Brain microvascular endothelial cell (primary cell): Measurements from ENCODE around the gene CDKN2B-AS1.

Experiments
- DNase-seq: peaks from one replicate; pipeline ENCODE4 v3.0.0-alpha.2; 2020
- H3K27ac ChIP-seq: fragments of 250-450 bp; sonication (Bioruptor Pico); 2 replicates; pipeline ENCODE4 v1.5.1; 2020; ENCODE audit warnings: mild to moderate bottlenecking, moderate library complexity
- H3K27me3 ChIP-seq: fragments of 250-450 bp; sonication (Bioruptor Pico); replicated peaks from 2 replicates; pipeline ENCODE4 v1.5.1; 2020; ENCODE audit warnings: mild to moderate bottlenecking
- H3K36me3 ChIP-seq: fragments of 250-450 bp; sonication (Bioruptor Pico); replicated peaks from 2 replicates; pipeline ENCODE4 v1.5.1; 2020; ENCODE audit warnings: mild to moderate bottlenecking
- H3K4me3 ChIP-seq: 2 replicates; pipeline ENCODE4 v1.5.1; 2011; ENCODE audit warnings: low read depth, mild to moderate bottlenecking, control low read depth, low read length, moderate library complexity
- CTCF ChIP-seq: IDR thresholded peaks from 2 replicates; pipeline ENCODE4 v1.5.1; 2011; ENCODE audit warnings: low read depth, mild to moderate bottlenecking, moderate library complexity, low read length, control low read depth, inconsistent platforms; ENCODE audit errors: missing control alignments
- in situ Hi-C: cut with HindIII; loops from 2 replicates; pipeline ENCODE4 v1.10.0; 2017; ENCODE audit warnings: low sequenced_read_pairs, low pct_ligation_motif_present

Gene CDKN2B-AS1

DNA sequence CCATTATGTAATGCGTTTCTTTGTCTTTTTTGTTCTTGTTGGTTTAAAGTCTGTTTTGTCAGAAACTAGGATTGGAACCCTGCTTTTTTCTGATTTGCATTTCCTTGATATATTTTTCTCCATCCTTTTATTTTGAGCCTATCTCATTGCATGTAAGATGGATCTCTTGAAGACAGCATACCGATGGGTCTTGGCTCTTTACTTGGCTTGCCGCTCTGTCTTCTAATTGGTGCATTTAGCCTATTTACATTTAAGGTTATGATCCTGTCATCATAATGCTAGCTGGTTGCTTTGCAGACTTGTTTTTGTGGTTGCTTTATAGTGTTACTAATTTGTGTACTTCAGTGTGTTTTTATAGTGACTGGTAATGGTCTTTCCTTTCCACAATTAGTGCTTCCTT lies 27.8 kb downstream of the CDKN2B-AS1 start:
- no peak for TF ChIP-seq CTCF
- no peak for DNase-seq
- in situ Hi-C loops, result loop anchor here (25.0 kb wide), 1 partner anchor 210 kb away; the partner anchor contains the start of gene MTAP
- Histone ChIP-seq H3K27ac (no peak overlapping the region), H3K27me3 (no peaks in the 10 kb centered on the region), H3K4me3 (no peak overlapping the region), H3K36me3 (no peaks in the 10 kb centered on the region)

DNA sequence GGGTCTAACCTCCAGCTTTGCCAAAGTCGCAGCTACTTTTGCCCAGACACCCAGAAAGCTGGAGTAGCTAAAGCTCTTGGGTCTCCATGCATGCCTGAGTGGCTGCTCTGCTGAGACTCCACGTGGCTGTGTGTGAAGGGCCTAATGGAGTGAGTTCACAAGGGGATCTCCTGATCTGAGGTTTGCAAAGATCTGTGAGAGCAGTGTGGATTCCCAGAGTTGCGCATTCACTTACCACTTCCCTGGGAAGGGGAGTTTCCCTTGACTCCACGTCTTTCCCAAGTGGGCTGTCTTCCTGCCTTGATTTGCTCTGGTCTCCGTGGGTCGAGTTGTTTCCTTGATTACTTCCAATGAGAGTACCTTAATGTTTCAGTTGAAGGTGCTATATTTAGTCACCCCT lies 32.1 kb downstream of the CDKN2B-AS1 start:
- Histone ChIP-seq H3K27ac (no peak overlapping the region), H3K36me3 (no peaks in the 10 kb centered on the region), H3K27me3 (no peaks in the 10 kb centered on the region), H3K4me3 (no peak overlapping the region)
- DNase-seq, result no peak
- in situ Hi-C loops, result loop anchor here (25.0 kb wide), 1 partner anchor 211 kb away; no protein-coding TSS in a partner anchor
- TF ChIP-seq CTCF, result no peak

DNA sequence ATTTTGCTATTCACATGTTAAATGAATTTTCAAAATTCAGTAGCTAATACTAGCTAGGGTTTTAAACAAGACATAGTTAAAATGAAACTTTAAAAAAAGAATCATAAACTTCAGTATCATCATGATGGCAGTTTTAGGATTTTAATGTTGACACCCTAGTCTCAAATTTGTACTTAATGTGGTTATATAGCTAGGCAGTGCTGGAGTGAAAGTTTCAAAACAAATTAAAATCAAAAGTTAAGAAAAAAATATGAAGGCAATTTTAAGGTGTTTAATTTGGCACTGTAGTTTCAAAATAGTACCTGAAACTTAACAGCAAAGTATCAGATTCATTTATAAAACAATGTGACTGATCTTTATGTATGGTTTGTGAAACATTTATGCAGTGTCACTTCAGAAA lies 33.8 kb downstream of the CDKN2B-AS1 start:
- in situ Hi-C loops, result loop anchor here (25.0 kb wide), 1 partner anchor 209 kb away; no protein-coding TSS in a partner anchor
- Histone ChIP-seq H3K36me3 (no peaks in the 10 kb centered on the region), H3K4me3 (no peak overlapping the region), H3K27ac (no peak overlapping the region), H3K27me3 (no peaks in the 10 kb centered on the region)
- no peak for TF ChIP-seq CTCF
- no peak for DNase-seq

DNA sequence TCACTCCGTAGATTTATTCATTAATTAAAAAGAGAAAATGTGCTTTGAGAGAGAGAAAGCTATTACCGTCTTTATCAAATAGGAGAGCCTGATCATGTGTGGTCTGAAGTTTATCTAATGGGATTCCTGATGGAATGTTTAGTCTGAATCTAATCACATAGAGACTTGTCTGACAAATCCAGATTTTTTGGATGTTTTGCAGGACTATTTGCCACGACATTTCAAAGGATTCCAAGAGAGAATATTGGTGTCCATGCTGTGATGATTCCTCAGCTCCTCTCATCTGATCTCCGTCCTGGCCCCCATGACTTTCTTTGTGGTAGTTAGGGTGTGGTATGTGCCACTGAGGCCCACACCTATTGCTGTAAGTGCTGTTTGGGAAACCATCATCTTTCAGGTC lies 34.6 kb downstream of the CDKN2B-AS1 start:
- in situ Hi-C loops, result loop anchor here (25.0 kb wide), 1 partner anchor 208 kb away; no protein-coding TSS in a partner anchor
- no peak overlapping the region for H3K27ac ChIP-seq
- no peak overlapping the region for H3K4me3 ChIP-seq
- TF ChIP-seq CTCF, result no peak
- no peaks in the 10 kb centered on the region for H3K36me3 ChIP-seq
- DNase-seq, result no peak
- H3K27me3 ChIP-seq, result no peaks in the 10 kb centered on the region

DNA sequence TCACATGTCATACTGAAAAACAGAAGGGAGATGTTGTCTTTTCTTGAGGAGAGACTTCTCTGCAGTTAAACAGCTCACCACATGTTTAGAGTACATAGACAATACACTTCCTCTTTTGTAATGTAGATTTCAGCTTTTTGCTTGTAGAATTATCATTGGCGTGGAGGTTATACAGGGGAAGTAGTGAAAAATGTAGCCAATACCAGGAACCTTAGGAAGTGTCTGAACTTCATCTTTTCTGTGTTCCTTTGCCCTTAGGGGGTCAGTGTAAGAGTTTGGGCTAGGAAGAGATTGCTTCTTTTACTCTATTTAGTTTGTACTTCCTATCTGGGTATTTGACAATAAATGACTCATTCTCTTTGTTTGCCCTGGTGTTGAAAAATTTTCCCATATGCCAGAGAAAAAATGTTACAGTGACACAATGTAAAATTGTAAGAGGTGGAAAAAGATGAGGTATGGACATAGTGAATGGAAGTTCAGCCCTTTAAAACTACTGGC lies 35.6 kb downstream of the CDKN2B-AS1 start:
- H3K27me3 ChIP-seq, result no peaks in the 10 kb centered on the region
- in situ Hi-C loops, result loop anchor here (25.0 kb wide), 1 partner anchor 207 kb away; no protein-coding TSS in a partner anchor
- no peaks in the 10 kb centered on the region for H3K36me3 ChIP-seq
- no peak overlapping the region for H3K4me3 ChIP-seq
- no peak for TF ChIP-seq CTCF
- H3K27ac ChIP-seq, result peak overlapping the region; percentile 56
- DNase-seq, result peak; percentile 42
